T47D (cell line): ENCODE results near the gene VPS35L.

Experiments
- DNase-seq, 2 experiments: peaks; one replicate each; pipeline versions ENCODE4 v3.0.0 to v3.0.0-alpha.2; 2011 to 2012; ENCODE audit warnings: low read depth in 1 of 2, low spot score in 1 of 2
- JUND ChIP-seq: IDR thresholded peaks from 2 replicates; pipeline ENCODE4 v1.6.1; 2012; ENCODE audit warnings: low read depth
- in situ Hi-C: cut with HindIII; loops from 2 replicates; pipeline ENCODE4 v1.10.0; 2016; ENCODE audit warnings: low sequenced_read_pairs, low pct_unique_long_range_greater_than_20kb

VPS35L gene

DNA sequence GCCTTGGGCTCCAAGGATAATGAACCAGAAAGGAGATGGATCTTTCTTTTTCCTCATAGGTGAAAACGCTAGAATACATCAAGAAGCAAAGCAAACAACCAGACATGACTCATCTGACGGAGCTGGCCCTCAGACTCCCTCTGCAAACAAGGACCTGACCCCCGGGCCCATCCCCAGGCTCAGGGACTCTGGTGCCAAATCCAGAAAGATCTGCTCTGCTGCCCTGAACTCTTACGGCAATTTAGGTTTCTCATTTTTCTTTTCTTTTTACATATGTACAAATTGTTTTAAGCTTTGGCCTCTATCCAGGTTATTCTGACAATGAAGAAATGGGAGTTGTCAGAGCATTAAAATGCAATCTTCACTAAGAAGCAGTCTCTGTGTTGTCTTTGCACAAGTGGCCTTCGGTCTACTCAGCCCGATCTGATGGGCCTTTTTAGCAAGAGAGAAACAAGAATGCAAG is 144.8 kb downstream of the VPS35L start:
- peak; percentile 38; the same call in 1 of the 2 replicates for TF ChIP-seq JUND
- in situ Hi-C loops, result no loop called here
- DNase-seq, result peak; percentile 31 to 44

- no peak for DNase-seq
- in situ Hi-C loops, result no loop called here
- no peak for TF ChIP-seq JUND
Measured at GRCh38 chr16:19701091-19701490, 145.6 kb downstream of the VPS35L start.

DNA sequence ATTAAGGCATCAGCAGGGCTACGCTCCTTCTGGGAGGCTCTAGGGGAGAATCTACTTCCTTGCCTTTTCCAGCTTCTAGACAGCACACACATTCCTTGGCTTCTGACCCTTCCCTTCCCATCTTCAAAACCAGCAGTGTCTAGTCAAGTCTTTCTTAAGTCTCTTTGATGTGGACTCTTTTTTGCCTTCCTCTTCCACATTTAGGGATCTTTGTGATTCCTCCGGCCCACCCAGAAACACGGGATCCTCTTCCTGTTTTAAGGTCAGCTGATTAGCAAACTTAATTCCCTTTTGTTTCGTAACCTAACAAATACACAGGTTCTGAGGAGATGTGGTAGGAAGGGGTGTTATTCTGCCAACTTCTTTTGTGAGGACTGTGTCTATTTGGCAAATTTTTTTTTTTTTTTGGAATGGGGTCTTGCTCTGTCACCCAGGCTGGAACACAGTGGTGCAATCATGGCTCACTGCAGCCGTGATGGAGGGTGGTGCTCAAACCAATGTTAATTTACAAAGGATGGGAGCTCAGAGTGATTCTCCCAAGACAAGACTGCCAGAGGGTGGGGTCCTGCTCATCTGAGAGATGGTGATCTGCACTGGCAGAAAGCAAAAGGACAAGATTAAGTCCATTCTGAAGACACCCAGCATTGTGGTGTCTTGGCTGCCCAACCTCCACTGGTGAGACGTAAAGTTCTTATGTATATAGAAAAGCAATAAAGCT is 147.8 kb downstream of the VPS35L start:
- in situ Hi-C loops, result no loop called here
- no peak for TF ChIP-seq JUND
- DNase-seq, result no peak

DNA sequence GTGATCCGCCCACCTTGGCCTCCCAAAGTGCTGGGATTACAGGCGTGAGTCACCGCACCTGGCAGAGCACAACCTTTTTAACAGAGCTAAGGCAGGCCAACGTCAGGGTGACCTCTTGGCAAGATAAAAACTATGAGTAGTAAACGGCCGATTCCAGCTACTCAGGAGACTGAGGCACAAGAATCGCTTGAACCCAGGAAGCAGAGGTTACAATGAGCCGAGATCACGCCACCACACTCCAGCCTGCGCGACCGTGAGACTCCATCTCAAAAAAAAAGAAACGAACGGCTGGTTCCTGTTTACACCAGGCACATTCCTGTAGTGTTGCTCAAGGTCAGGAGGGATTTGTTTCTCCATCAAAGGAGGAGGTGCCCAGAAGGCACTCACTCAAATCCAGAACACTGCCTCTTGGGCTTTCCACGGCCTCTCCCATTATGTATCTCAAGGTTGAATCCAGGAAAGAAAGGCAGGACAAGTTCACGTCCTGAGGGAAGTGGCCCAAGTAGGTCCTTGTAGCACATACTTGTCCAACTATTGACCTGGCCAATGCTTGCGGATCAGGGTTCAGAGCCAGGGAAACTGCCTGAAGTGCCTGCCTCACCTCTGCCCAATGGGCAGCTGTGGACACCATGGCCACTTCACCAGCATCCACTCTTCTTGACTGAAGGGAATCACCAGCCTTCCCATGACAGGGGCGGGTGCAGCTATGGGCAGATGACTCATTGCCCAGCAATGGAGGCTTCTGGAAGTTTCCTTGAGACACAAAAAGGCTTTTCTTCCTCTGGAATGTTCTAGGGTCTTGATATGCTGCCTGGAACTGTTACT is 149.0 kb downstream of the VPS35L start:
- in situ Hi-C loops, result no loop called here
- TF ChIP-seq JUND, result no peak

DNA sequence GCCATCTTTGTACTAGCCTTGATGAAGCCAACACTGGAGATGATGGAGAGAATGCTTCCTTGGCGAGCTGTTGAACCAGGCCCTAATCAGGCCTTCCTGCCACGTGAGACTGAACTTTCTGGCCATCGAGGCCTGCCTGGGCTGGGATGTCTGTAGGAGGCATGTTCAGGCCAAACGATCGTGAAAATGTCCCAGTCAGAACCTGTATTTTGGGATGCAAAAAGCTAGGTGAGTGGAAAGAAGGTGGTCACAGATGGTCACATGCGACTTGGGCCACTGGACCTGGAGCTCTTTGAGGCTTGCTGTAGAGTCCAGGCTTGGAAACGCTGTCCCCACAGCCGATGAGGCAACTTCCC is 149.6 kb downstream of the VPS35L start:
- in situ Hi-C loops, result no loop called here
- DNase-seq, result no peak
- no peak for TF ChIP-seq JUND

More for the DNA sequence above, 149.0 kb downstream of the VPS35L start:
- no peak for DNase-seq

DNA sequence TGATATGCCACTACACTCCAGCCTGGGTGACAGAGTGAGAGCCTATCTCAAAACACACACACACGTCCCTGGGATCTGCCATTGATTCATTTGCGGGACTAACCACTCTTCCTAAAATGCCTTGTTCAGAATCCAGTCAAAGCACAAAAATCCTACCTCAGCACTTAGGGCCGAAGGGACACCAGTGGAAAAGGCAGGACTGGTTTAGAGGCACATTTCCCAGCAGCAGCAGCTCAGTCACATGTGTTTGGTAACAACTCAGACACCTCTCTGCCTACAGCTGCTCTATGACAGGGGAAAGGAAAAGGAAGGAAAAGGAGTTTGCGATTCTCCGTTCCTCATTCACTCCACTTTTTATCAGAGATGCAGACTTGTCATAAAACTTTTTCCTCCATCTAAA is 150.3 kb downstream of the VPS35L start:
- no peak for TF ChIP-seq JUND
- in situ Hi-C loops, result no loop called here
- no peak for DNase-seq

DNA sequence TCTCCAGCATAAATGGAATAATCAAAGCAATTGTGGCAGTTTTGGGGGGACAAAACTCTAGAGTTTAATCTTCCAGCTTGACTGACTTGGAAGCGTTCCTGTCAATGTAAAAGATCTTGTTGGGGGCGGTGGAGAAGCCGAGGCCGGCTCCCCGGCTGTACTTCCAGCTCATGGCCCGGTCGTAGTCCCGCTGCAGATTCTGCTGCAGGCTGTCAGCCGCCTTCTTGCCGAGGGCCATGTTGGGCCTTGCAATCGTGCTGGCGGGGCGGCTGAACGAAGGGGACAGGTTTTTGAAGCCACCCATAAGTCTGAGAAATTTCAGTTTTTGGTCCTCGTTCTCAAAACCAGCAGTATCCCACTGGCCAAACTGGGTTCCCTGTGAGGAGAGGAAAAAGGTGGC is 151.3 kb downstream of the VPS35L start:
- no peak for DNase-seq
- TF ChIP-seq JUND, result no peak
- in situ Hi-C loops, result no loop called here

DNA sequence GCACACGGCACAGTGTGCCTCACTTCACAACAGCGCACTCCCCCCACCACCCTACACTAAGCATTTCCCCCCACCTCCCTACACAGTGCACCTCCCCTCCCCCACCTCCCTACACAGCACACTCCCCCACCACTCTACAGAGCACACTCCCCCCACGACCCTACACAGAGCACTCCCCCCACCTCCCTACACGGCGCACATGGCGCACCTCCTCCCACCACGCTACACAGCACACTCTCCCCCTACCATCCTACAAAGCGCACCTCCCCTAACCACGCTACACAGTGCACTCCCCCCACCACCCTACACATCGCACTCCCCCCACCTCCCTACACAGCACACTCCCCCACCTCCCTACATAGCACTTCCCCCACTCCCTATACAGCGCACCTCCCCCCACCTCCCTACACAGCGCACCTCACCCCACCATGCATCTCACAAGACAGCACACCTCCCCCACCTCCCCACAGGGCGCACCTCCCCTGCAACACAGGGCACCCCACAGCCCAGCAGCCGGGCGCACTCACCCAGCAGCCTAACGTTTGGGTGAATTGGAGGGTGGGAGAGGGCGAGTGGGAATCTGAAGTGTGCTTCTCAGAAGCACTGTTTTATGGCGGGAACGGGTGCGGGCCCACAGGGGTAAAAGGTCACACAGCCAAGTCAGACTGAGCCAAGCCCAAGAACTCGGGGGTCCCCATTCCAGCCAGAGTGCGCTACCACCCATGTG is 152.2 kb downstream of the VPS35L start:
- in situ Hi-C loops, result no loop called here
- TF ChIP-seq JUND, result no peak
- DNase-seq, result no peak

DNA sequence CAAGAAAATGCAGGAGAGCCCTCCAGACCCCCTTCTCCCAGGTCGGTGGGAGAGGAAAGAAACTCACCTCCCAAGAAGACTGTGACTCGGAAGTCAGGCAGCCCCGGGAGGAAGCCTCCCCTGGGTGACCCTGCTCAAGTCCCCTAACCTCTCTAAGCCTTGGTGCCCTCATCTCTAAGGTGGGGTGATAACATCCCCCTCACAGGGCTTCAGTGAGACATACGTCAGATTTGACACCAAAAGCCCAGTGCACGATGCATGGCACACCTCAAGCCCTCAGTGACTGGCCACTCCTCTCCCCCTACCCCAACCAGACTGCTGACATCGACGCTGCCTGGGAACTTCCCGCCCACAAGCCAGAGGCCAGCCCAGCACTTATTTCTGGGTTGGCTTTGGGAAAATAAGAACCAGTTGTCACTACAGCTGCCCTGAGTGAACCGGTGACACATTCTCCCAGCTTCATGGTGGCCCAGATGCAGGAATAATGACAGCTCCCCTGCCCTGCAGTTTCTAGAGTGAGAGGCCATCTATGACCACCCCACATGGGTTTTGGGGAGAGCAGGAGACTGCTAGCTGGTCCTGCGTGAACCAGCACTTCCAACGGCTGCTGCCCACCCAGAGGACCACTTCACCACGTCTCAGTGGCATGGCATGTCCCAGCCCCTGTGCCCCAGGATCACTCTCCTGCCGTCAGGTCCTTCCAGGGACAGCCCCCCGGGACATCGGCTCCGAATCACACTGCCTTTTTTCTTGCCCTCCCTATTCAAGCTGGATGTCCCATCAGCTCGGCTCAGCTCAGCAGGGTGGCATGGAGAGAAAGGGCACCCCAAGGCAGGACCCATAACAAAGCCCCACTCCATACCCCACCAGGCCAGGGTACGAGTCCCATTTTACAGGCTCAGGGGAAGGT is 153.0 kb downstream of the VPS35L start:
- TF ChIP-seq JUND, result no peak
- in situ Hi-C loops, result no loop called here
- DNase-seq, result no peak

GRCh38 chr16:19709381-19710136 is 154.1 kb downstream of the VPS35L start:
- in situ Hi-C loops, result no loop called here
- no peak for DNase-seq
- TF ChIP-seq JUND, result no peak

- in situ Hi-C loops, result no loop called here
- no peak for DNase-seq
- no peak for TF ChIP-seq JUND
Measured at GRCh38 chr16:19710191-19710908, 154.8 kb downstream of the VPS35L start.
